ENCODE measurements around the gene TAF4.
A peak's percentile ranks its signal among the peaks of the same experiment; 100 is the strongest.

TAF4 gene

DNA sequence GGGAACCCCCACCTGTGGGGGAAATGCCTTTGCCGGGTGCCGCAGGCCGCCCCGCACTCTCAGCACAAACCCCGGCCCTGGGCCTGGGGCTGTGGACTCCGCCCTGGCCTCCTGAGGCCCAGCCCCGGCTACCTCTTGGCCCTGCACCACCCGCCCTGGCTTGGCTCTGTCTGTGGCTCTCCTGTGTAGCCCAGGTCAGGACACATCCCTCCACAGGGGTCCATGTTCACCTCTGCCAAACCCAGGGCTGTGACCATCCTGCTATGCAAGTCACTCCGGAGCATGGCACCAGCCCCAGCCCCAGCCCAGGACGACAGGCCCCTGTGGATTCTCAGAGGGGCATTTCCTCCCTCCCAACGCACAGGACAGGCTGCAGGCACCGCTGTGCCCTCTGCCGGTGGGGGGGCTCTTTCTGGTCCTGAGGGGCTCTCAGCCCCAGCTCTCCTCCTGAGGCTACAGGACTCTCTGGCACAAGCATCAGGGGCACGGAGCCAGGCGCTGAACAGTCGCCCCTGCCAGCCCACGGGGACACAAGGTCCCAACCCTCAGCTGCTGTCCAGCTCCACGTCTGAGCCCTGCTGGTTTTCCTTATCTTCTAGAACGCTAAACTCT, 45.7 kb downstream of the TAF4 start:
- no peak for DNase-seq

DNA sequence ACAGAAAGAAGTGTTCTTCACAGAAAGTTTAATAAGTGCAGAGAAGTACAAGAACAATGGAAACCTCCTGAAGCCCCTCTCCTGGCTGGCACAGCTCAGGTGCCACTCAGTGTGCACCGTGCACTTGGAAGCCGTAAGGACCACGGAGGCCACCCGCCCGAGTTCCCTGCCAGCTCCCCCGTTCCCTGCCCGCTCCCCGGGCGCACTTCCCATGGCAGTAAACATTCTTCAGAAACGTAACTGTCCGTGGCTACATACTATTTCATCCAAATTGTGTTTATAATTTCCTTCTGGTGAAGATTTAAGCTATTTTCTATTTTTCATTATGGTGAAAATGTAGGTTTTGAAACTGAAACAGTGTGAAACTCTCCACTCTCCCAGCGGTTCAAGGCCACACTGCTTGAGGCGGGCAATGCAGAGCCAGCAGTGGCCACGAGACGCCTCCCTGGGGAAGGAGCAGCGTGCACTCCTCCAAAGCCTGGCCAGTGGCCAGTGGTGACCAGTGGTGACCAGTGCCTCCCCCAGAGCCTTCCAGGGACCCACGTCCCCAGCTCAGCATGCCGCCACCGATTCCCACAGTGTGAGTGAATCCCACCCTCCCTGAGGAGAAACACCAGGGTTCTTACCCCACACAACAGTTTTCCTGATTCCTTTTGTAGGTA, 46.4 kb downstream of the TAF4 start:
- DNase-seq, result no peak

DNA sequence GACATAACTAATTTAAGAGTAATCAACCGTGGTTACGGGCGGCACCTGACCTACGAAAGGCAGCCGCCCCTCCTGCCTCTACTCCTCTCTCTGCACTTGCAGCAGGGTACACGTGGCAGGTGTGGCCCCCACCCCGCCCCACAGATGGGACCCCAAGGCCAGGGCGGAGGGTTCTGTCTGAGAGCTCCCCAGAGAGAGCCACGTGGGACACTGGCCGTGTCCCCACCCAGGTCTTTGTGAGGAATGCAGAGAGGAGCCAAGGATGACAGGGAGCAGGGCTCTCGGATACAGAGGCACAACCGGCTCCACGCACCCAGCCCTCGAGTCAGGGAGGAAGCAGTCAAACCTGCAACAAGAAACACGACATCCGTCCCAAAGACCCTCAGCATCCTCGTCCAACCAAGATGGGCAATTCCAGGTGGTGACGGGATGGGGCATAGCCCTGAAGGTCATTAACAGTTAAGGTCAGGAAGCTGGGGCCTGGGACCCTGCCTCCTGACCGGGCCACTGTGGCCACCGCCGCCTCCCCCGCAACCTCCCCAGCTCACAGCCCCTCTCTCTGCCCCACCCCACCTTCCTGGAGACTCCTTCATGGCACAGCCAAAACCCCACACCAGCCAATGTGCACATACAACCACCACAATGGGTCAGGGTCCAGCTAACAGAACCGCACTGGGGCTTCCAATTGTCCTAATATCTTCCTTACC, 47.1 kb downstream of the TAF4 start:
- DNase-seq, result no peak

DNA sequence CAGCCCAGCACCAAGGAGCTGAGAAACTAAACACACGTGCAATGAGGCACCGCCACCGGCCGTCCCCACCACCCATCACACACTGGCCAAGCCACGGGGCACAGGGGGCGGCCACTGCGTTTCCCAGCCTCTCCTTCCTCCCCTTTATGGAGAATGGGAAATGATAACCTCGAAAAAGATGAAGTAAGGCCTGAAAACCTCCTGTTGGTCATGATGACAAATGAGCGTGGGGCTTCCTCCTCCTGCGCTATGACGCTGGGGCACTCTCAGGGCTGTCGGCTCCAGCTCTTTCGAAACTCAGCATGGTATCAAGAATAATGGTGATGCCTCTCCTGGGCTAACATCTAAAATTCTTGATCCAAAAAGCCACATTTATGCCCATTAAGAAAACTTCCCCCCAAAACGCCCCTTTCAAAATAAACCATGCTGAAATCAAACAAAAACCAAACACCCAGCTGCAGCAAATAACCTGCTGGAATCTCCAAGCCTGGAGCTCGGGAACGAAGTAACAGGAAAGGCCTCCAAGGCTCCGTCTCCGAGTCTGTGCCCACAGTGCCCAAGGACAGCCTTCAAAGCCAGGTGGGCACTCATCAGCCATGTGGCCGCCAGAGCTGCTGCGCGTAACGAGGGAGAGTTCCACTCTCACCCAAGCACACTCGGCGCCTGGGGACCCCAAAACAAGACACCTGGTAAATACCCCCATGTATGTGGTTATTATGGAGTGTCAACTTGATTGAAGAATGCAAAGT, 50.0 kb downstream of the TAF4 start:
- no peak for DNase-seq

DNA sequence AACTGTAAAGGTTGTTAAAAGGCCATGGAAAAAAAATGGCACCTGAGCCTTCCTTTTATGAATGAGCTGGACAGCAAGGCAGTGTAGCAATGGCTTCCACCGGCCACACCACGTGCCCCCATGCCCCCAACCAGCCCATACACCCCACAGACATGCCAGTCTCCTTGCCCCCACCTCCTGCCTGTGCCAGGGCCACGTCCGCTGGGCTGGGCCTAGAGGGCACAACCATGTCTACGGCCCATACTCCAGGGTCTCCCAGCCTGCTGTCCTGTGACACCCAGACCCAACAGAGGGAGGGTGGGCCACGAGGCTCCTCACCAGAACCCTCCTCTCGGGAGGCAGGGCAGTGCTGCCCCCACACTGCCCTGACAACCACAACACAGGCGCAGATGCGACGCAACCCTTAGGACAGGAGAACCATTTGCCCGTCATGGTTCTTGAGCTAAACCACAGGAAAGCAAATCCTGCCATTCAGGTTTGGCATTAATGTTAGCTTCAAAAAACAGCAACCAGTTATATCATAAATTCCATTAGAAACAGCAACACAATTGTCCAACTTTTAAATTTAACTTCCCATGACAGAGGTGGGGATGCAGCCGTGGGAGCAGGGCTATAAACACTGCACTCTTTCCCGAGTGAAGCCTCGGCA, 50.7 kb downstream of the TAF4 start:
- DNase-seq, result no peak

DNA sequence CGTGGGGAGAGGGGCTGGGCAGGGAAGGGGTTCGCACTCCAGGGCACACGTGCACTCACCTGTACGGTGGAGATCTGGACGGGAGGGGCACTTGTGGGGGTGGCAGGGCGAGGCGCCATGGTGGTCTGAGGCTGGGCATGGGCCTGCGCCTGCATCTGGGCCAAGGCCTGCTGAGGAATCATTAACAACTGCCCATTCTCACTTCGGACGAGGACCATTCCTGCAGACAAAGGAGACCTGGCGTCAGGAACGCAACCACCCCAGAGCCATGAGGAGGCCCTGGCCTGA, 51.2 kb downstream of the TAF4 start:
- no peak for DNase-seq

DNA sequence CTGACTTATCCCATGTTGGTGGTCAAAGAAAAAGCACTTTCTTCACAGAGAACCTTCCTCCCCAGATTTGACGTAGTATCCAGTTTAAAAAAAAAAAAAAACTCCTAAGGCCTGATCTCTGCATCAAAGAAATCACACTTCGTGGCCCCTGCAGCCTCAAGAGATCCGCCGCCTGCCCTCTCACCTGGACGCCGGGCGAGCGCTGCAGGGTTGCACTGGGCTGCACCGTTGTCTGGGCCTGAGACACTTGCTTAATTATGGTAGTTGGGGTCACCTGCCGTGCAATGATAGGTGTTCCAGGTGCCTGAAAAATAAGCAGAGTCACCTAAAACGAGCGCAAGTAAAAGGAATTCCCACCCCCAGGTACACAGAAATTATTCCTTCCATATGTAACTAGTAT, 53.0 kb downstream of the TAF4 start:
- DNase-seq, result no peak

DNA sequence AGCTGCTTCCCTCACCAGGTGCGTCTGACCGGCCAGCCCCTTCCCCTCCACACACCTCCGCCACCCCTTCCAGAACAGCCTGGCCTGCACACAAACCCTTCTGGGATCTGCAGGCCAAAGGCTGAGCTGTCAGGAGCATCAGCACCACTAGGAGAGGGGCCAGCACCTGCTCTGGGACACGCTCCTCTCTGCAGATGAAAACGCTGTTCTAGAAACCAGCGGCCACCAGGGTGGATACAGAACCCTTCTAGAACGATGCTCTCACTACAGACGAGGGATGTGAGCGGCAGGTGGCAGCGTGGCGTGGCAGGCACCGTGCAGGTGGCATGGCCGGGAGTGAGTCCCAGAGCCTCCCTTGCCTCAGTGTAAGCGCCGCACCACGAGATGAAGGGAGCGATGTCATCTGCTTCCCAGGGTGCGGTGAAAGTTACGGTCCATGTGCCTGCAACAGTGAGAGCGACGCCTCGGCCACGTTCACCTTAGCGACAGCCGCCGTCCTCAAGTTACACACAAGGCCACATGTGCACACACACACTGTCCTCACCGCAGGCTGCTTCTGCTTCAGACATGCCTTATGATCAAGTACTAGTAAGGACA, 53.6 kb downstream of the TAF4 start:
- DNase-seq, result no peak

DNA sequence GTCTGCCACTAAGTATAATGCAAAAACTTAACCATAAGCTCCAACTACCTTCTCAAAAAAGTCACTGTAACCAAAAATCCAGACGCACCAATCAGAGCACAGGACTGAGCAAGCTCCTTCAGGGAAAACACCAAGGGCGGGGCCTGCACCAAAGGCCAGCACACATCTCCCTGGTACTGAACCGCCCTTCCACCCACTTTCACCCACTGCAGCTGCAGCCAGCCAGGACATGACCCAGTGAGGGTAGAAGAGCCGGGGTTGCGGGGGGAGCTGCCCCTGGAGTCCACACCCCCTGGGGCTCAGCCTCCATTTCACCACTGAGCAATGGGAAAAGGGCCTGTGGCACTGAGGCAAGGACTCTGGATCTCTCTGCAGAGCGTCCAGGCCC, 54.3 kb downstream of the TAF4 start:
- no peak for DNase-seq

DNA sequence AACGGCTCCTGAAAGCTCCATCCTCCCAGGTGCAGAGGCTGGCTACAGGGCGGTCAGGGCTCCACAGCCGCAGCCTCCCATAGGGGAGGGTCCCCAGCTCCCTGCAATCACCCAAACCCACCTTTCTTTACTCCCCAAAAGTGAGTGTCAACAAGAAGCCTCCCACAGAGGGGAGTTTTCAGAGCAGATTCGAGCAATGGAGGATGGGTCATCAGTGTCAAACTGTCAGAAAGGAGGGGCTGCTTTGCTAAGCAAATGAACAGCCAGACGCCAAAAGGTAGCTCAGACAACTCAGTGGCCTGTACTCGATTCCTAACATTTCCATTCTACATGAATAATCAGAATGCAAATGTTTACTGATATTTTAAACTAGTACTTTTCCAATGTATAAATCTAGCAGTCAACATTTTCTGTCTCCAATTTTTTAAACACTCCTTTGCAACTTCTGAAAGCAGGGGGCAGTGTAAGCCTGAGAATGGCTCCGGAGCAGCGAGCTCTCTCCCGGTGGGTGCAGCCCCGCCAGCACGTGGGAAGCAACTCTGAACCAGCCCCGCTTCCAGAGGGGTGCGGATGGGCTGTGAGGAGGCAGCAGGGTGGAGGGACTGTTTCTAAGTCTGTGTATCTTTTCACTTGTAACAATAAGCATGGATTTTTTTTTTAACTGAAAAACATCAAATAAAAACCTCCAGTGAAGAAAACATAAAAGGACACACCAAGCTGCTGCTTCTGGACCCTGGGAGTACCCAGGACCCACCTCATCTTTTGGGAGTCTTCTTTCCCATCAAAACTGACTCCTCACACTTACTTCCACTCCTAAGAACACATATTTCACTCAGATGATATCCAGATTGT, 54.9 kb downstream of the TAF4 start:
- DNase-seq, result peak; percentile 32 to 64 (median 50)

DNA sequence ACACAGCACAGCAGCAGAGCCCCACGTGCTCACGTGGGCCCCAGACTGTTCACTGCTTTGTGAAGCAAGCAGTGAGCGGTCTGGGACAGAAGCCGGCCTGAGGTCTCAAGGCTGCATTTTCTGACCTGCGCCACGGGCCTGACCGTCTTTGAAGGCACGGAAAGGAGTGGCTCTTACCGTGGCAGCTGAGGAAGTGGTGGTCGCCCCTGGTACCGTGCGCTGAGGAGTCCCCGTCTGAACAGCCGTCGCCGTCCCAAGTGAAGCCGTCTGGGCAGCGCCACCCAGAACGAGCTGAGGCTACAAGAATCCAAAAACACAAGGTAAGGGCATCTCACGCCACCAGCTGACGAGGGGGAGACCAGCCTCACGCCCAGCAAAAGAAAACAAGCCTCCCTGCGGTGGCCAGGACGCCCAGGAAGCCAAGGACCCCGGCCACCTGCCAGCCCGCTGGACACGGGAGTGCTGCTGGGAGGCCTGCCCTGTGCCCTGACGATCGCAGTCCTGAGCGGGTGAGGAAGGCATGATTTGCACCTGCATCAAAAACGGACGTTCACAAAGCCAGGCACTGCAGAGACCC, 55.7 kb downstream of the TAF4 start:
- no peak for DNase-seq

DNA sequence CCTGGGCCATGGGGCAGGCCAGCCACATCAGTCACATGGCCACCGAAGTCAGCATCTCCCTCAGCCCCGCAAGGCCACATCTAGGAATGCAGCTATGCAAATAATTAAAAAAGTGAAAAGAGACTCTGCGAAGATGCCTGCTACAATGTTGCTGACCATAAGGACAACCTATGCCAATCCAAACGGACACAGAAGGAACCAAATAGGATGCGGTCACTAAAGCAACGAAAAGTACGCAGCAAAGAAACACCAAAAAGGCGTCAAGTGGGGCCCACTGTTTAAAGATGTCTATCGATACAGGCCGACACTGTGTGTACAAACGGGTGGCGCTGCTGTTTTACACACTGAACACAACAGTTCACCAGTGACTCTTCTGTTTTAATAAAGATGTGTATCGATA, 56.4 kb downstream of the TAF4 start:
- DNase-seq, result no peak

DNA sequence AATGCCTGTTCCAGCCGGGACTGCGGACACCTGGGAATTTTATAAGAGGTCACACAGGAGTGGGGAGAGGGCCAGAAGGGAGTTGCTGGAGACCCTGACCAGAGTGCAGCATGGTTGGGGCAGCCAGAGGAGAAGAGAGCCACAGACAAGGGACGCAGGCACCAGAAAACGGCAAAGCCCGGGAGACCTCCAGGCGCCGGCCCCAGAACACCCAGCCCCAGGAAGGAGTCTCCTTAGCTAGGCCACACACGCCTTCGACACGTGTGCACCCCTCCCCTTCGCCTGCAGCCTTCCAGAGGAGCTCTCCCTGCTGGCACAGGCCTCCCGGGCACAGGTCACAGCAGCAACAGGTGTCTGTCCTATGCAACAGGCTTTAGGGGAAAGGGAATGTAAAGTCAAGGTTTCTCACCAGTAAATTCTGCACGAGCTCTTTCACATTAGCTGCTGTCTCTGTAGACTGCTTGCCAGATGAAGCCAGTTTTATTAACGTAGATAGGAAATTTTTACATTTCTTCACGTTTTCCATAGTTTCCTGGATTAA, 57.0 kb downstream of the TAF4 start:
- no peak for DNase-seq

DNA sequence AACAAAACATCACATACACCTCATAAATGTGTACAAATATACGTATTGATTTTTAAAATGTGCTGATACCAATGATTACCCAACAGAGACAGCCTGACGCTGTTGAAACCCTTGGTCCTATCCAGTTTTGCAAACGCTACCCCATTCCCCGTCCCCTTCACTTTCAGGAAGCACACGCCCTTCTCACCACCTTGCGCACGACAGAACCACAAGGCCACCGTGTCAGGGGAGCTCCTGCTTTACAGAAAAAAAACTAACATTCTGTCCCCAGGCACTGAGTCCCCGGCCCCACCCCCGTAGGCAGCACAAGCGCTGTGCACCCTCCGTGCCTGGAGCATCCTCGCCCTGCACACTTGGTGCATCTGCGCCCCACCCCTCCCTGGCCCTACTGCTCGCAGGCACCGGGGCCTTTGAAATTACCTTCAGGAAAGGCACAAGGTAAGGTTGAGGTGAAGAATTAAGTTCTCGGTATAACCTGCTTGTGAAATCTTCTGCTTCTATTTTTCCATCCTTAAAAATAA, 58.5 kb downstream of the TAF4 start:
- no peak for DNase-seq

DNA sequence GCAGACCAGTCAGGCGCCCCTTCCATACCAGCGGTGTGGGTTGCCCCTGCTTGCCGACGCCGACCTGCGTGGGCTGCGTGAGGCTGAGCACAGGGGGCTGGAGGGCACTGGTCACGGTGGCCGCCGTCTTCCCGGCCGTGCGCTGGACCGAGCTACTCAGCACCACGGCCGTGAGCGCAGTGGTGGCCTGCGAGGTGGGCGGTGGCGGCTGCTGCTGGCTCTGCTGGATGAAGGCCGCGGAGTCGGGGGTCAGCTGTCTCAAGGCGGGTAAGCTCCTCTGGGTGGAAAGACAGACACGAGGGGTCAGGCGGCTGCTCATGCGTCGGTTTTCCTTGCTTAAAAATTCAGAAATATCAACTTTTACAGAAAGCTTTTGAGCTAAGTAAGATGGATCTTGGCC, 59.2 kb downstream of the TAF4 start:
- DNase-seq, result no peak

DNA sequence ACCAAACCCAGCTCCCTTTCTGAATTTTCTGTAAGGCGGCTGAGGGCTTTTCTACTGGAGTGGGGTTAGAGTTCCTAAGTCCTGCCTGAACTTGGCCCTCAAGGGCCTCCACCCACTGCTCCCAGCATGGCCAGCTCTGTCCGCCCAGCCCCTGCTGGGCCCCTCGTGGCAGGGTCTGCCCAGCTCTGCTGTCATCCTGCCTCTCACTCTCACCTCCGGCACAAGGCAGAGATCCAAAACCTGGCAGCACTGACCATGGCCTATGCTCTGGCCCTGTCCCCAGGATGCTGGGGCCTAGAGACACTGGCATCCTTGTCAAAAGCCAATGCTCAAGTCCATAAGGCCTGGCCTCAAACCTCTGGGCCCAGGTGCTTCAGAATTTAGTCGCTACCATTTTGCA, 61.1 kb downstream of the TAF4 start:
- DNase-seq, result no peak

DNA sequence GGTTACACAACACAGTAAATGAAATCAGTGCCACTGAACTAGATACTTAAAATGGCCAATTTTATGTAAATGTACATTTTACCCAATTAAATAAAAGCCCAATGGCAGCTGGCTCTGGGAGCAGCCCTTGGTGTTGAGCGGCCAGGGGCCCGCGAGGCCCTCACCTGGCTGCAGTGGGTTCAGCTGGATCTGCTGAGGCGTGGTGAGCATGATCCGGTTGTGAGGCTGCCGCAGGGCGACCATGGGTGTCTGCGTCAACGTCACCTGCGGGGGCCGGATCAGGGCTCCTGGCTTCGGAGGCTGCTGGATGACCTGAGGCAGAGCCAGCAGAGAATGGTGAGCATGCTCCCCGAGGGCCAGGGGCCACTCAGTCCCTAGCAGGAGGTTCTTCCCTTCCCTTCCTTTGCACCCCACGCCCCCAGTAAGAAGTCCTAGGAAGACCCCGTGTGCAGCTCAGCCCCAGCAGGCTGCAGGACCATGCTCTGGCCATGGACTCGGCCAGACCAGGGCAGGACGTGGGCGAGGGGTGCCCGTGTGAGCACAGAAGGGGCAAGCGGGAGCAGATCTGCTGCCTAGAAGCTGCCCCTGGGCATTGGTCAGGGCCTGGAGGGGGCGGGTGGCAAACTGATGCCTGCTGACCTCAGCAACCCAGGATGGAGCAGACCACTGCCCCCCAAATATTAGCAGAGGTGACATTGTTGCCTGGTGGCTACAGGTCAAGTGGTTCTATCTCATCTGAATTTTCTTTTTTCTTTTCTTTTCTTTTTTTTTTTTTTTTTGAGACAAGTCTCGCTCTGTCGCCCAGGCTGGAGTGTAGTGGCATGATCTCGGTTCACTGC, 61.9 kb downstream of the TAF4 start:
- DNase-seq, result no peak

DNA sequence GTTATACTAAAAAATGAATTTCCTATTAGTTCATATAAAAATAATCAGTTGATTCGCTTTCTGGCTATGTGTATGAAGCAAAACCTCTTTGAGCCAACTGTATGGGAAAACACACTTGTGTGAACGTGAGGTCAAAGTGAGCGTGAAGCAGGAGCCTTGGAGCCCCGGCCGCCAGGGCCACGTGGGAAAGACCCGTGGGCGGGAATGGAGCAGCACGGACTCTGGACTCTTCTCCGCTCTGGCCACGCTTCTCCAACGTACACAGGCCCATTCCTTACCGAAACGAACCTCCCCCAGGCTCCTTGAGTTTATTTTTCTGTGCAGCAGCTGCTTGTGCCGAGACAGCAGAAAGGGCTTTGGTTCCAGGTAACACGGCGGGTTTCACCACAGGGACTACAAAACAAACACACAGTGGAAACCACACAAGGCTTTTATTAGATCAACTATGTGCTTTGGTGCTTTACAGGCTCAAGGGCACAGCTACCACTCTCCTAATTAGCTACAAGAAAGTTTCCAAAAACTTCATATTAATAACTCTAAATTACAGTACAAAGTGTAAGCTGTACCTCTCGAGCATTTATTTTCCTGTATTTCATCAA, 62.7 kb downstream of the TAF4 start:
- DNase-seq, result no peak

DNA sequence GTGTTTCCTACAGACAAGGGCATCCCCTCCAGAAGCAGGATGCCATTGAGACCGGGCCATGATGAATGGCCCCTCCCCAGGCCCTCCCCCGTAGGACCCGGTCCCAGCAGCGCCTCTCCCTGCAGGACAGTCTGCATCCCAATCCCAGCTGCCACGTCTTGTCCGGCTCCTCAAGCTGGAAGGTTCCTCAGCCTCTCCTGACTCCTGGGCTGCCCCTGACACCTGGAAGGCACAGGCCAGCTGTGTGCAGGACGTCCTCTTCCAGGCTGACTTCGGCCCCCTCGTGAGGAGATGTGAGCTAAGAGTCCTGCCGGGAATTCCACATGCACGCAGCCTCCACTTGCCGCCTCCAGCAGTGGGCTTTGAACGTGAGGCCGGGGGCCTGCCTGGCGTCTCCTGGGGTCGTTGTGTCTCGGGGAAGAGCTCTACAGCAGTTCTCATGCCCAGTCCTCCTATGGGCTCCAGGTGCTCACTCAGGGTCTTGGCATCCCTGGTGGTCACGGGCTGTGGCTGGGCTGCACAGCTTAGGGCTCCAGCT, 64.4 kb downstream of the TAF4 start:
- no peak for DNase-seq
